ENCODE results near the gene SPSB2. TPM values are rescaled to one million over a fixed set of nuclear protein-coding genes. Genes with fewer than 3 reads are reported as not detected.
A peak's percentile ranks its signal among the peaks of the same experiment; 100 is the strongest.
"Not testable (repeated sequence)": the region's sequence is repeated elsewhere in the genome, so short reads cannot be mapped to it uniquely, and the experiment has no call there.

The SPSB2 gene
- total RNA-seq, 4 donors from 2014 or later: 6.8 to 14.7 (median 11.5) TPM

- WGBS, 2 donors: 79 to 88% methylated on average over 4 of the region's 4 CpGs
- TF ChIP-seq CTCF (IDR thresholded peaks at IDR 0.05): no peak
- no peak for TF ChIP-seq POLR2A (IDR thresholded peaks at IDR 0.05)
Observed at GRCh38 chr12:6909421-6910145, 36.5 kb upstream of the SPSB2 start.

GRCh38 chr12:6908141-6908540 is 35.0 kb upstream of the SPSB2 start:
- DNase-seq (ENCODE audit: low spot score in 2 of 2); intact Hi-C loops (cut with DNase I; ENCODE audit: low total_unique reads); H3K4me3 ChIP-seq (ENCODE audit: low read depth, poor library complexity, severe bottlenecking): not testable (repeated sequence)
- 95 to 97% methylated on average over 11 of the region's 11 CpGs for WGBS, 2 donors

More at GRCh38 chr12:6909421-6910145, 36.5 kb upstream of the SPSB2 start:
- intact Hi-C loops (cut with DNase I; ENCODE audit: low total_unique reads): no loop called here
- no peak overlapping the region for H3K4me3 ChIP-seq (ENCODE audit: low read depth, poor library complexity, severe bottlenecking)
- DNase-seq (ENCODE audit: low spot score in 2 of 2): no peak

GRCh38 chr12:6905414-6906040 is 32.4 kb upstream of the SPSB2 start:
- intact Hi-C loops (cut with DNase I; ENCODE audit: low total_unique reads): no loop called here
- H3K4me3 ChIP-seq (ENCODE audit: low read depth, poor library complexity, severe bottlenecking): no peak overlapping the region
- DNase-seq (ENCODE audit: low spot score in 2 of 2): no peak
- WGBS, 2 donors: 62 to 71% methylated on average over 5 of the region's 5 CpGs
- TF ChIP-seq POLR2A (IDR thresholded peaks at IDR 0.05): no peak

GRCh38 chr12:6904280-6905276 is 31.5 kb upstream of the SPSB2 start, which contains the start of gene LRRC23:
Gene LRRC23 (plus strand): TSS chr12:6904822. CDS start chr12:6905634, 812 bp downstream.
- peak; percentile 98 to 100 for DNase-seq (ENCODE audit: low spot score in 2 of 2)
- TF ChIP-seq POLR2A (IDR thresholded peaks at IDR 0.05) (no peak), CTCF (IDR thresholded peaks at IDR 0.05) (no peak)
- WGBS, 2 donors: 5% methylated on average over 34 of the region's 34 CpGs
- intact Hi-C loops (cut with DNase I; ENCODE audit: low total_unique reads): no loop called here
- peak within 1 kb of the TSS; percentile 46 for H3K4me3 ChIP-seq (ENCODE audit: low read depth, poor library complexity, severe bottlenecking)

GRCh38 chr12:6903722-6904121 is 30.6 kb upstream of the SPSB2 start:
- TF ChIP-seq CTCF (IDR thresholded peaks at IDR 0.05) (no peak), POLR2A (IDR thresholded peaks at IDR 0.05) (no peak)
- DNase-seq (ENCODE audit: low spot score in 2 of 2): no peak
- H3K4me3 ChIP-seq (ENCODE audit: low read depth, poor library complexity, severe bottlenecking): no peak overlapping the region
- intact Hi-C loops (cut with DNase I; ENCODE audit: low total_unique reads): no loop called here
- 58 to 68% methylated on average over 1 of the region's 1 CpG for WGBS, 2 donors

- no peak for DNase-seq (ENCODE audit: low spot score in 2 of 2)
- no peak overlapping the region for H3K4me3 ChIP-seq (ENCODE audit: low read depth, poor library complexity, severe bottlenecking)
- no peak for TF ChIP-seq CTCF (IDR thresholded peaks at IDR 0.05)
- TF ChIP-seq POLR2A (IDR thresholded peaks at IDR 0.05): no peak
- 82 to 85% methylated on average over 4 of the region's 4 CpGs for WGBS, 2 donors
- intact Hi-C loops (cut with DNase I; ENCODE audit: low total_unique reads): no loop called here
Observed at GRCh38 chr12:6902448-6902847, 29.3 kb upstream of the SPSB2 start.
